H9 (cell line): Measurements from ENCODE around the gene WASHC2A. TPM values are rescaled to one million over a fixed set of nuclear protein-coding genes. Genes with fewer than 3 reads are reported as not detected.
"Not testable (repeated sequence)": the region's sequence is repeated elsewhere in the genome, so short reads cannot be mapped to it uniquely, and the experiment has no call there.

Experiments
- DNase-seq: peaks from one replicate; pipeline ENCODE4 v3.0.0-alpha.2; 2017
- H2AFZ ChIP-seq: one replicate; pipeline ENCODE4 v1.6.1; 2013; ENCODE audit warnings: mild to moderate bottlenecking, low read length, control low read depth, moderate library complexity
- H2AK5ac ChIP-seq: 2 replicates; pipeline ENCODE4 v1.6.1; 2013; ENCODE audit warnings: low read length, control low read depth, mixed read lengths; ENCODE audit not compliant: insufficient read length
- H2BK120ac ChIP-seq: one replicate; pipeline ENCODE4 v1.6.1; 2013; ENCODE audit warnings: low read depth, mild to moderate bottlenecking, low read length, control low read depth, inconsistent platforms; ENCODE audit not compliant: poor library complexity, severe bottlenecking
- H2BK12ac ChIP-seq: 2 replicates; pipeline ENCODE4 v1.6.1; 2013; ENCODE audit warnings: low read length, control low read depth, mixed read lengths, low read depth; ENCODE audit not compliant: insufficient read length
- H2BK15ac ChIP-seq: 2 replicates; pipeline ENCODE4 v1.6.1; 2013; ENCODE audit warnings: low read depth, low read length, control low read depth
- H2BK20ac ChIP-seq: one replicate; pipeline ENCODE4 v1.6.1; 2013; ENCODE audit warnings: low read depth, mild to moderate bottlenecking, low read length, control low read depth, inconsistent platforms; ENCODE audit not compliant: poor library complexity, severe bottlenecking
- H2BK5ac ChIP-seq: 2 replicates; pipeline ENCODE4 v1.6.1; 2013; ENCODE audit warnings: low read length, control low read depth, mixed read lengths; ENCODE audit not compliant: insufficient read length
- H3K14ac ChIP-seq: 2 replicates; pipeline ENCODE4 v1.6.1; 2013; ENCODE audit warnings: low read length, control low read depth; ENCODE audit not compliant: insufficient read depth
- H3K18ac ChIP-seq: 2 replicates; pipeline ENCODE4 v1.6.1; 2013; ENCODE audit warnings: low read depth, mild to moderate bottlenecking, mixed read lengths, low read length, control low read depth; ENCODE audit not compliant: insufficient read length
- H3K23ac ChIP-seq: 2 replicates; pipeline ENCODE4 v1.6.1; 2013; ENCODE audit warnings: low read length, control low read depth, mixed read lengths, low read depth; ENCODE audit not compliant: insufficient read length
- H3K23me2 ChIP-seq: 2 replicates; pipeline ENCODE4 v1.6.1; 2013; ENCODE audit warnings: low read depth, mild to moderate bottlenecking, mixed read lengths, low read length, control low read depth; ENCODE audit not compliant: insufficient read length, poor library complexity, severe bottlenecking
- H3K27ac ChIP-seq: 2 replicates; pipeline ENCODE4 v1.5.1; 2013; ENCODE audit warnings: low read length, control low read depth, mixed read lengths, low read depth; ENCODE audit not compliant: insufficient read length
- H3K27me3 ChIP-seq: 2 replicates; pipeline ENCODE4 v1.6.1; 2013; ENCODE audit warnings: low read length, control low read depth, inconsistent platforms; ENCODE audit not compliant: insufficient read depth
- H3K4ac ChIP-seq: 2 replicates; pipeline ENCODE4 v1.6.1; 2013; ENCODE audit warnings: low read depth, mild to moderate bottlenecking, control low read depth, inconsistent platforms, low read length, moderate library complexity
- H3K4me1 ChIP-seq: 2 replicates; pipeline ENCODE4 v1.6.1; 2013; ENCODE audit warnings: low read length, control low read depth, inconsistent platforms; ENCODE audit not compliant: insufficient read depth
- H3K4me2 ChIP-seq: 2 replicates; pipeline ENCODE4 v1.6.1; 2013; ENCODE audit warnings: low read length, control low read depth, mixed read lengths; ENCODE audit not compliant: insufficient read length, insufficient read depth
- H3K56ac ChIP-seq: 2 replicates; pipeline ENCODE4 v1.6.1; 2013; ENCODE audit warnings: low read depth, mild to moderate bottlenecking, mixed read lengths, low read length, control low read depth; ENCODE audit not compliant: insufficient read length
- H3K79me1 ChIP-seq: 2 replicates; pipeline ENCODE4 v1.6.1; 2013; ENCODE audit warnings: low read depth, mild to moderate bottlenecking, moderate library complexity, low read length, control low read depth, inconsistent platforms; ENCODE audit not compliant: insufficient read depth, poor library complexity, severe bottlenecking
- H3K79me2 ChIP-seq: 2 replicates; pipeline ENCODE4 v1.6.1; 2013; ENCODE audit warnings: low read length, control low read depth, inconsistent platforms; ENCODE audit not compliant: insufficient read depth
- H3K9ac ChIP-seq: 2 replicates; pipeline ENCODE4 v1.6.1; 2013; ENCODE audit warnings: low read length, control low read depth, mixed read lengths; ENCODE audit not compliant: insufficient read length; ENCODE audit errors: extremely low read depth
- H3K9me3 ChIP-seq: one replicate; pipeline ENCODE4 v1.6.1; 2013; ENCODE audit warnings: low read depth, low read length, inconsistent platforms; ENCODE audit not compliant: control insufficient read depth
- H3T11ph ChIP-seq: one replicate; pipeline ENCODE4 v1.6.1; 2013; ENCODE audit warnings: mild to moderate bottlenecking, low read length, control low read depth, inconsistent platforms
- H4K20me1 ChIP-seq: one replicate; pipeline ENCODE4 v1.6.1; 2013; ENCODE audit not compliant: control insufficient read depth, insufficient read length, insufficient read depth
- H4K5ac ChIP-seq: 2 replicates; pipeline ENCODE4 v1.6.1; 2013; ENCODE audit warnings: low read depth, mild to moderate bottlenecking, mixed read lengths, low read length, control low read depth; ENCODE audit not compliant: insufficient read length
- H4K8ac ChIP-seq: replicated peaks from 2 replicates; pipeline ENCODE4 v1.6.1; 2013; ENCODE audit warnings: low read length, control low read depth, mixed read lengths, low read depth; ENCODE audit not compliant: insufficient read length
- H4K91ac ChIP-seq: 2 replicates; pipeline ENCODE4 v1.6.1; 2013; ENCODE audit warnings: low read depth, mild to moderate bottlenecking, moderate library complexity, mixed read lengths, low read length, control low read depth; ENCODE audit not compliant: insufficient read length
- H3K27ac Mint-ChIP-seq, 3 experiments: 2 replicates in 2 of 3; 3 replicates in 1 of 3; pipeline ENCODE4 v1.8.0; 2020 to 2021; ENCODE audit warnings: mixed read lengths in 3 of 3, mild to moderate bottlenecking in 1 of 3, moderate library complexity in 1 of 3
- H3K27me3 Mint-ChIP-seq: 2 replicates; pipeline ENCODE4 v1.8.0; 2021; ENCODE audit warnings: low read depth, mild to moderate bottlenecking, moderate library complexity, mixed read lengths
- H3K36me3 Mint-ChIP-seq, 3 experiments: 2 replicates in 2 of 3; 3 replicates in 1 of 3; pipeline ENCODE4 v1.8.0; 2020 to 2021; ENCODE audit warnings: low read depth in 3 of 3, mixed read lengths in 3 of 3; ENCODE audit not compliant: insufficient read depth in 1 of 3
- H3K4me1 Mint-ChIP-seq, 2 experiments: 2 replicates each; pipeline ENCODE4 v1.8.0; 2020; ENCODE audit warnings: mixed read lengths in 2 of 2
- H3K4me3 Mint-ChIP-seq, 2 experiments: 2 replicates in 1 of 2; 3 replicates in 1 of 2; pipeline ENCODE4 v1.8.0; 2020 to 2021; ENCODE audit warnings: mild to moderate bottlenecking in 2 of 2, mixed read lengths in 2 of 2, moderate library complexity in 1 of 2
- H3K9me3 Mint-ChIP-seq, 2 experiments: 2 replicates in 1 of 2; 3 replicates in 1 of 2; pipeline ENCODE4 v1.8.0; 2020; ENCODE audit warnings: mild to moderate bottlenecking in 2 of 2, mixed read lengths in 2 of 2, moderate library complexity in 1 of 2
- WGBS: extraction: QIAGEN DNeasy Blood & Tissue Kit; methylation state at CpG from one replicate; pipeline ENCODE4 v1.1.7; 2013; ENCODE audit warnings: missing lambda C conversion rate, low lambda C conversion rate, mixed read lengths; ENCODE audit not compliant: insufficient read length; ENCODE audit errors: extremely low coverage; 5-methylcytosine and 5-hydroxymethylcytosine counted together
- total RNA-seq: library from RNA; stranded (reverse); gene quantifications from 2 replicates; pipeline ENCODE4 v1.2.1, GENCODE V29; 2021

The WASHC2A gene
- total RNA-seq, 1 experiment from 2014 or later: 32.1 TPM

- not testable (repeated sequence) for H3K27ac ChIP-seq, H2BK5ac ChIP-seq, H3K9me3 Mint-ChIP-seq, H3K9me3 ChIP-seq, H4K5ac ChIP-seq, H3K4ac ChIP-seq, DNase-seq, H3K27ac Mint-ChIP-seq, H2AK5ac ChIP-seq, H2BK120ac ChIP-seq, H3K18ac ChIP-seq, H2BK12ac ChIP-seq, H3K23ac ChIP-seq, H2AFZ ChIP-seq, H3K56ac ChIP-seq, H3K4me3 Mint-ChIP-seq, H4K8ac ChIP-seq, H3K14ac ChIP-seq, H3K27me3 Mint-ChIP-seq, H3T11ph ChIP-seq, H4K20me1 ChIP-seq, H3K27me3 ChIP-seq, H3K4me2 ChIP-seq, H2BK20ac ChIP-seq, H3K9ac ChIP-seq, H3K79me1 ChIP-seq, H3K4me1 Mint-ChIP-seq, H3K23me2 ChIP-seq, H3K79me2 ChIP-seq, H4K91ac ChIP-seq, H3K4me1 ChIP-seq, H2BK15ac ChIP-seq
- H3K36me3 Mint-ChIP-seq: peaks cover 8 to 28% (median 18%) of the 10 kb centered on the region in 3 experiments
- WGBS: no CpG with 5 or more reads among the region's 2 CpGs
Observed at GRCh38 chr10:50126765-50127164, 59.0 kb downstream of the WASHC2A start.

- not testable (repeated sequence) for H3K4me3 Mint-ChIP-seq, H3K56ac ChIP-seq, H3K23ac ChIP-seq, H2AFZ ChIP-seq, H3T11ph ChIP-seq, DNase-seq, H4K8ac ChIP-seq, H3K27me3 Mint-ChIP-seq, H2BK15ac ChIP-seq, H3K79me2 ChIP-seq, H3K9me3 Mint-ChIP-seq, H2BK5ac ChIP-seq, H4K91ac ChIP-seq, H2BK120ac ChIP-seq, H3K79me1 ChIP-seq, H3K4me2 ChIP-seq, H3K9me3 ChIP-seq, H3K27ac Mint-ChIP-seq, H3K23me2 ChIP-seq, H3K9ac ChIP-seq, H2AK5ac ChIP-seq, H2BK12ac ChIP-seq, H3K18ac ChIP-seq, H3K27ac ChIP-seq, H4K20me1 ChIP-seq, H4K5ac ChIP-seq, H3K27me3 ChIP-seq, H3K14ac ChIP-seq, H3K4ac ChIP-seq, H3K4me1 ChIP-seq, H2BK20ac ChIP-seq, H3K4me1 Mint-ChIP-seq
- H3K36me3 Mint-ChIP-seq: peaks cover 8 to 28% (median 18%) of the 10 kb centered on the region in 3 experiments
- no CpG with 5 or more reads among the region's 5 CpGs for WGBS
Observed at GRCh38 chr10:50127770-50128292, 60.1 kb downstream of the WASHC2A start.
